Astrocyte (in vitro differentiated cells and primary cell): ENCODE data around the gene GALNT2. TPM values are rescaled to one million over a fixed set of nuclear protein-coding genes. Genes with fewer than 3 reads are reported as not detected.

Experiments used
- DNase-seq: peaks from one replicate; pipeline ENCODE4 v3.0.0-alpha.2; 2010; ENCODE audit warnings: low read depth
- FAIRE-seq: peaks from 2 replicates; lab custom pipeline; 2011; peaks lifted over from hg19 to GRCh38; lab: Jason Lieb, UNC
- H2AFZ ChIP-seq: 2 replicates; pipeline ENCODE4 v1.6.0; 2012; ENCODE audit warnings: low read depth, low read length, inconsistent platforms
- H3K27ac ChIP-seq: 2 replicates; pipeline ENCODE4 v1.5.1; 2011; ENCODE audit warnings: low read depth, low read length, inconsistent platforms
- H3K27me3 ChIP-seq: 2 replicates; pipeline ENCODE4 v1.6.0; 2011; ENCODE audit warnings: low read length, inconsistent platforms; ENCODE audit not compliant: insufficient read depth
- H3K36me3 ChIP-seq: 2 replicates; pipeline ENCODE4 v1.5.1; 2011; ENCODE audit warnings: low read length, inconsistent platforms; ENCODE audit not compliant: insufficient read depth
- H3K4me1 ChIP-seq: 2 replicates; pipeline ENCODE4 v1.5.1; 2011; ENCODE audit warnings: low read length, inconsistent platforms; ENCODE audit not compliant: insufficient read depth
- H3K4me2 ChIP-seq: 2 replicates; pipeline ENCODE4 v1.6.0; 2012; ENCODE audit warnings: low read length, inconsistent platforms
- H3K4me3 ChIP-seq: 2 replicates; pipeline ENCODE4 v1.5.1; 2011; ENCODE audit warnings: low read depth, mild to moderate bottlenecking, low read length, inconsistent platforms; ENCODE audit not compliant: insufficient read depth
- H3K79me2 ChIP-seq: 2 replicates; pipeline ENCODE4 v1.6.0; 2012; ENCODE audit warnings: mild to moderate bottlenecking, low read length, inconsistent platforms; ENCODE audit not compliant: insufficient read depth
- H3K9ac ChIP-seq: 2 replicates; pipeline ENCODE4 v1.6.0; 2012; ENCODE audit warnings: mild to moderate bottlenecking, low read length, inconsistent platforms
- H3K9me3 ChIP-seq: 2 replicates; pipeline ENCODE4 v1.5.1; 2012; ENCODE audit warnings: low read depth, mild to moderate bottlenecking, low read length, inconsistent platforms; ENCODE audit not compliant: insufficient read depth
- H4K20me1 ChIP-seq: 2 replicates; pipeline ENCODE4 v1.6.0; 2012; ENCODE audit warnings: low read length, inconsistent platforms; ENCODE audit not compliant: insufficient read depth
- H3K27ac Mint-ChIP-seq: one replicate; pipeline ENCODE4 v1.8.0; 2021; ENCODE audit warnings: mild to moderate bottlenecking, mixed read lengths; ENCODE audit not compliant: unreplicated experiment
- H3K27me3 Mint-ChIP-seq: one replicate; pipeline ENCODE4 v1.8.0; 2021; ENCODE audit warnings: low read depth, mixed read lengths; ENCODE audit not compliant: unreplicated experiment
- H3K36me3 Mint-ChIP-seq: one replicate; pipeline ENCODE4 v1.8.0; 2021; ENCODE audit warnings: low read depth, mixed read lengths; ENCODE audit not compliant: unreplicated experiment
- H3K4me1 Mint-ChIP-seq: one replicate; pipeline ENCODE4 v1.8.0; 2021; ENCODE audit warnings: low read depth, mixed read lengths; ENCODE audit not compliant: unreplicated experiment
- H3K4me3 Mint-ChIP-seq: one replicate; pipeline ENCODE4 v1.8.0; 2021; ENCODE audit warnings: mild to moderate bottlenecking, moderate library complexity, mixed read lengths; ENCODE audit not compliant: unreplicated experiment
- H3K9me3 Mint-ChIP-seq: one replicate; pipeline ENCODE4 v1.8.0; 2021; ENCODE audit warnings: mild to moderate bottlenecking, mixed read lengths; ENCODE audit not compliant: unreplicated experiment
- CTCF ChIP-seq: IDR thresholded peaks from 2 replicates; pipeline ENCODE4 v1.5.1; 2011; ENCODE audit warnings: low read depth, mild to moderate bottlenecking, inconsistent platforms, low read length, moderate library complexity; ENCODE audit not compliant: insufficient read depth
- EZH2 ChIP-seq: IDR thresholded peaks from 2 replicates; pipeline ENCODE4 v1.6.1; 2012; ENCODE audit warnings: mild to moderate bottlenecking, low read length, inconsistent platforms; ENCODE audit not compliant: insufficient read depth
- total RNA-seq: library from RNA; stranded (reverse); gene quantifications from 2 replicates; pipeline ENCODE4 v1.2.1, GENCODE V29; 2021

Gene GALNT2
- total RNA-seq, 1 donor from 2014 or later: 507 TPM

GRCh38 chr1:230206976-230207375 lies 139.9 kb downstream of the GALNT2 start:
- H3K4me3 Mint-ChIP-seq: no peak overlapping the region
- Histone ChIP-seq H3K79me2 (peaks cover 25% of the 10 kb centered on the region), H3K4me2 (no peak overlapping the region), H3K36me3 (peaks cover 5% of the 10 kb centered on the region), H2AFZ (no peak overlapping the region), H4K20me1 (peaks cover 55% of the 10 kb centered on the region), H3K4me3 (no peak overlapping the region), H3K27ac (no peak overlapping the region), H3K4me1 (peaks cover 33% of the 10 kb centered on the region), H3K9ac (no peak overlapping the region), H3K27me3 (no peaks in the 10 kb centered on the region), H3K9me3 (no peaks in the 10 kb centered on the region)
- peaks cover 57% of the 10 kb centered on the region for H3K4me1 Mint-ChIP-seq
- DNase-seq (no peak), FAIRE-seq (no peak)
- H3K27ac Mint-ChIP-seq: peak overlapping the region; percentile 63
- peaks cover 29% of the 10 kb centered on the region for H3K36me3 Mint-ChIP-seq
- H3K27me3 Mint-ChIP-seq: no peaks in the 10 kb centered on the region
- no peaks in the 10 kb centered on the region for H3K9me3 Mint-ChIP-seq
- TF ChIP-seq EZH2 (no peak), CTCF (no peak)

- no peaks in the 10 kb centered on the region for H3K9me3 Mint-ChIP-seq
- Histone ChIP-seq H3K36me3 (peaks cover 5% of the 10 kb centered on the region), H2AFZ (no peak overlapping the region), H4K20me1 (peaks cover 54% of the 10 kb centered on the region), H3K79me2 (peaks cover 28% of the 10 kb centered on the region), H3K4me1 (peaks cover 33% of the 10 kb centered on the region), H3K27me3 (no peaks in the 10 kb centered on the region), H3K9me3 (no peaks in the 10 kb centered on the region), H3K27ac (no peak overlapping the region), H3K9ac (no peak overlapping the region), H3K4me3 (no peak overlapping the region), H3K4me2 (no peak overlapping the region)
- FAIRE-seq: no peak
- no peak overlapping the region for H3K27ac Mint-ChIP-seq
- H3K4me3 Mint-ChIP-seq: no peak overlapping the region
- TF ChIP-seq CTCF (no peak), EZH2 (no peak)
- H3K36me3 Mint-ChIP-seq: peaks cover 32% of the 10 kb centered on the region
- peaks cover 60% of the 10 kb centered on the region for H3K4me1 Mint-ChIP-seq
- DNase-seq: no peak
- H3K27me3 Mint-ChIP-seq: no peaks in the 10 kb centered on the region
These were observed 140.6 kb downstream of the GALNT2 start for GRCh38 chr1:230207598-230207997.

GRCh38 chr1:230208619-230209261 lies 141.7 kb downstream of the GALNT2 start:
- Histone ChIP-seq H3K9ac (no peak overlapping the region), H3K27me3 (no peaks in the 10 kb centered on the region), H3K9me3 (no peaks in the 10 kb centered on the region), H3K27ac (no peak overlapping the region), H4K20me1 (peaks cover 52% of the 10 kb centered on the region), H2AFZ (no peak overlapping the region), H3K79me2 (peaks cover 40% of the 10 kb centered on the region), H3K4me3 (no peak overlapping the region), H3K4me2 (no peak overlapping the region), H3K4me1 (peaks cover 33% of the 10 kb centered on the region), H3K36me3 (peaks cover 2% of the 10 kb centered on the region)
- Mint-ChIP-seq H3K4me1 (peaks cover 66% of the 10 kb centered on the region), H3K36me3 (peaks cover 27% of the 10 kb centered on the region), H3K9me3 (no peaks in the 10 kb centered on the region), H3K27ac (no peak overlapping the region), H3K4me3 (no peak overlapping the region), H3K27me3 (no peaks in the 10 kb centered on the region)
- DNase-seq: no peak
- FAIRE-seq: no peak
- no peak for TF ChIP-seq EZH2
- TF ChIP-seq CTCF: no peak
